Measurements from ENCODE around the gene SYCN.

Gene SYCN

GRCh38 chr19:39174142-39174541, 29.9 kb downstream of the SYCN start:
- TF ChIP-seq YY1 (IDR thresholded peaks at IDR 0.05; ENCODE audit: insufficient read depth, insufficient read length) (no peak), ZNF274 (IDR thresholded peaks at IDR 0.05; ENCODE audit: low read depth, low read length) (no peak), SUZ12 (IDR thresholded peaks at IDR 0.05; ENCODE audit: extremely low read depth, insufficient read depth, insufficient read length) (no peak)
- DNase-seq (ENCODE audit: low read depth, low spot score): no peak

GRCh38 chr19:39173502-39173991, 30.5 kb downstream of the SYCN start:
- H3K27me3 ChIP-seq (ENCODE audit: insufficient read depth, insufficient read length): no peaks in the 10 kb centered on the region
- TF ChIP-seq SUZ12 (IDR thresholded peaks at IDR 0.05; ENCODE audit: extremely low read depth, insufficient read depth, insufficient read length) (no peak), ZNF274 (IDR thresholded peaks at IDR 0.05; ENCODE audit: low read depth, low read length) (no peak), YY1 (IDR thresholded peaks at IDR 0.05; ENCODE audit: insufficient read depth, insufficient read length) (no peak)
- no peak overlapping the region for H3K4me3 ChIP-seq (ENCODE audit: insufficient read length, low read depth)
- H3K9ac ChIP-seq (ENCODE audit: insufficient read length, low read depth): no peak overlapping the region
- peaks cover 63% of the 10 kb centered on the region for H3K36me3 ChIP-seq (ENCODE audit: insufficient read depth, insufficient read length, low read length)
- H3K9me3 ChIP-seq (ENCODE audit: insufficient read depth, low read length): no peaks in the 10 kb centered on the region
- peaks cover 3% of the 10 kb centered on the region for H3K4me1 ChIP-seq (ENCODE audit: insufficient read depth, insufficient read length)
- no peak for DNase-seq (ENCODE audit: low read depth, low spot score)

More at GRCh38 chr19:39174142-39174541, 29.9 kb downstream of the SYCN start:
- no peak overlapping the region for H3K9ac ChIP-seq (ENCODE audit: insufficient read length, low read depth)
- H3K9me3 ChIP-seq (ENCODE audit: insufficient read depth, low read length): no peaks in the 10 kb centered on the region
- no peaks in the 10 kb centered on the region for H3K27me3 ChIP-seq (ENCODE audit: insufficient read depth, insufficient read length)
- peaks cover 68% of the 10 kb centered on the region for H3K36me3 ChIP-seq (ENCODE audit: insufficient read depth, insufficient read length, low read length)
- H3K4me1 ChIP-seq (ENCODE audit: insufficient read depth, insufficient read length): peaks cover 3% of the 10 kb centered on the region
- H3K4me3 ChIP-seq (ENCODE audit: insufficient read length, low read depth): no peak overlapping the region

GRCh38 chr19:39172700-39173501, 31.2 kb downstream of the SYCN start:
- Histone ChIP-seq H3K36me3 (ENCODE audit: insufficient read depth, insufficient read length, low read length) (peaks cover 57% of the 10 kb centered on the region), H3K4me3 (ENCODE audit: insufficient read length, low read depth) (no peak overlapping the region), H3K9me3 (ENCODE audit: insufficient read depth, low read length) (no peaks in the 10 kb centered on the region), H3K27me3 (ENCODE audit: insufficient read depth, insufficient read length) (no peaks in the 10 kb centered on the region), H3K9ac (ENCODE audit: insufficient read length, low read depth) (no peak overlapping the region), H3K4me1 (ENCODE audit: insufficient read depth, insufficient read length) (peaks cover 7% of the 10 kb centered on the region)
- TF ChIP-seq YY1 (IDR thresholded peaks at IDR 0.05; ENCODE audit: insufficient read depth, insufficient read length): no peak
- TF ChIP-seq SUZ12 (IDR thresholded peaks at IDR 0.05; ENCODE audit: extremely low read depth, insufficient read depth, insufficient read length): no peak
- no peak for TF ChIP-seq ZNF274 (IDR thresholded peaks at IDR 0.05; ENCODE audit: low read depth, low read length)
- no peak for DNase-seq (ENCODE audit: low read depth, low spot score)

GRCh38 chr19:39171479-39172465, 32.3 kb downstream of the SYCN start:
- H3K4me1 ChIP-seq (ENCODE audit: insufficient read depth, insufficient read length): peaks cover 11% of the 10 kb centered on the region
- no peaks in the 10 kb centered on the region for H3K9me3 ChIP-seq (ENCODE audit: insufficient read depth, low read length)
- no peak for DNase-seq (ENCODE audit: low read depth, low spot score)
- no peak overlapping the region for H3K9ac ChIP-seq (ENCODE audit: insufficient read length, low read depth)
- TF ChIP-seq ZNF274 (IDR thresholded peaks at IDR 0.05; ENCODE audit: low read depth, low read length): no peak
- no peak overlapping the region for H3K4me3 ChIP-seq (ENCODE audit: insufficient read length, low read depth)
- no peaks in the 10 kb centered on the region for H3K27me3 ChIP-seq (ENCODE audit: insufficient read depth, insufficient read length)
- H3K36me3 ChIP-seq (ENCODE audit: insufficient read depth, insufficient read length, low read length): peaks cover 51% of the 10 kb centered on the region

GRCh38 chr19:39170386-39171231, 33.5 kb downstream of the SYCN start:
- no peak for DNase-seq (ENCODE audit: low read depth, low spot score)
- no peaks in the 10 kb centered on the region for H3K9me3 ChIP-seq (ENCODE audit: insufficient read depth, low read length)
- no peak overlapping the region for H3K9ac ChIP-seq (ENCODE audit: insufficient read length, low read depth)
- H3K4me3 ChIP-seq (ENCODE audit: insufficient read length, low read depth): no peak overlapping the region
- no peak for TF ChIP-seq ZNF274 (IDR thresholded peaks at IDR 0.05; ENCODE audit: low read depth, low read length)
- TF ChIP-seq SUZ12 (IDR thresholded peaks at IDR 0.05; ENCODE audit: extremely low read depth, insufficient read depth, insufficient read length): no peak
- no peak for TF ChIP-seq YY1 (IDR thresholded peaks at IDR 0.05; ENCODE audit: insufficient read depth, insufficient read length)
- H3K36me3 ChIP-seq (ENCODE audit: insufficient read depth, insufficient read length, low read length): peaks cover 40% of the 10 kb centered on the region
- H3K27me3 ChIP-seq (ENCODE audit: insufficient read depth, insufficient read length): no peaks in the 10 kb centered on the region
- H3K4me1 ChIP-seq (ENCODE audit: insufficient read depth, insufficient read length): peaks cover 16% of the 10 kb centered on the region

GRCh38 chr19:39169143-39169810, 34.8 kb downstream of the SYCN start:
- Histone ChIP-seq H3K9me3 (ENCODE audit: insufficient read depth, low read length) (no peaks in the 10 kb centered on the region), H3K36me3 (ENCODE audit: insufficient read depth, insufficient read length, low read length) (peaks cover 29% of the 10 kb centered on the region), H3K27me3 (ENCODE audit: insufficient read depth, insufficient read length) (no peaks in the 10 kb centered on the region), H3K4me3 (ENCODE audit: insufficient read length, low read depth) (no peak overlapping the region), H3K9ac (ENCODE audit: insufficient read length, low read depth) (no peak overlapping the region), H3K4me1 (ENCODE audit: insufficient read depth, insufficient read length) (peaks cover 16% of the 10 kb centered on the region)
- no peak for DNase-seq (ENCODE audit: low read depth, low spot score)
- TF ChIP-seq YY1 (IDR thresholded peaks at IDR 0.05; ENCODE audit: insufficient read depth, insufficient read length) (no peak), ZNF274 (IDR thresholded peaks at IDR 0.05; ENCODE audit: low read depth, low read length) (no peak), SUZ12 (IDR thresholded peaks at IDR 0.05; ENCODE audit: extremely low read depth, insufficient read depth, insufficient read length) (no peak)
